GM12892 (cell line): ENCODE data around the gene MEI1.

Experiments
- POLR2A ChIP-seq: IDR thresholded peaks from 2 replicates; pipeline ENCODE4 v1.6.1; 2011; ENCODE audit warnings: low read depth, low read length, control low read depth
- POLR2AphosphoS5 ChIP-seq: IDR thresholded peaks from 2 replicates; pipeline ENCODE4 v1.6.1; 2011; ENCODE audit warnings: low read depth, low read length, control low read depth

- TF ChIP-seq POLR2A (no peak), POLR2AphosphoS5 (no peak)
Observed at GRCh38 chr22:41757502-41757901, 58.2 kb downstream of the MEI1 start.
